ENCODE data around the gene NRG2. TPM values are rescaled to one million over a fixed set of nuclear protein-coding genes. Genes with fewer than 3 reads are reported as not detected.

NRG2 gene
- total RNA-seq, 4 donors from 2014 or later: 0.80 TPM; not detected in 3

GRCh38 chr5:139971202-139971725, 71.8 kb downstream of the NRG2 start:
- Histone ChIP-seq H3K4me3 (no peak overlapping the region), H3K36me3 (no peaks in the 10 kb centered on the region), H3K9me3 (no peaks in the 10 kb centered on the region), H3K27ac (no peak overlapping the region), H3K27me3 (no peaks in the 10 kb centered on the region), H3K4me1 (peaks cover 0 to 9% (median 0%) of the 10 kb centered on the region in 4 donors)
- TF ChIP-seq, protein P1, sequence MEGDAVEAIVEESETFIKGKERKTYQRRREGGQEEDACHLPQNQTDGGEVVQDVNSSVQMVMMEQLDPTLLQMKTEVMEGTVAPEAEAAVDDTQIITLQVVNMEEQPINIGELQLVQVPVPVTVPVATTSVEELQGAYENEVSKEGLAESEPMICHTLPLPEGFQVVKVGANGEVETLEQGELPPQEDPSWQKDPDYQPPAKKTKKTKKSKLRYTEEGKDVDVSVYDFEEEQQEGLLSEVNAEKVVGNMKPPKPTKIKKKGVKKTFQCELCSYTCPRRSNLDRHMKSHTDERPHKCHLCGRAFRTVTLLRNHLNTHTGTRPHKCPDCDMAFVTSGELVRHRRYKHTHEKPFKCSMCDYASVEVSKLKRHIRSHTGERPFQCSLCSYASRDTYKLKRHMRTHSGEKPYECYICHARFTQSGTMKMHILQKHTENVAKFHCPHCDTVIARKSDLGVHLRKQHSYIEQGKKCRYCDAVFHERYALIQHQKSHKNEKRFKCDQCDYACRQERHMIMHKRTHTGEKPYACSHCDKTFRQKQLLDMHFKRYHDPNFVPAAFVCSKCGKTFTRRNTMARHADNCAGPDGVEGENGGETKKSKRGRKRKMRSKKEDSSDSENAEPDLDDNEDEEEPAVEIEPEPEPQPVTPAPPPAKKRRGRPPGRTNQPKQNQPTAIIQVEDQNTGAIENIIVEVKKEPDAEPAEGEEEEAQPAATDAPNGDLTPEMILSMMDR (IDR thresholded peaks at IDR 0.05): no peak
- TF ChIP-seq POLR2A (IDR thresholded peaks at IDR 0.05): no peak
- peak in 1 of 3 donors; percentile 10 for DNase-seq

DNA sequence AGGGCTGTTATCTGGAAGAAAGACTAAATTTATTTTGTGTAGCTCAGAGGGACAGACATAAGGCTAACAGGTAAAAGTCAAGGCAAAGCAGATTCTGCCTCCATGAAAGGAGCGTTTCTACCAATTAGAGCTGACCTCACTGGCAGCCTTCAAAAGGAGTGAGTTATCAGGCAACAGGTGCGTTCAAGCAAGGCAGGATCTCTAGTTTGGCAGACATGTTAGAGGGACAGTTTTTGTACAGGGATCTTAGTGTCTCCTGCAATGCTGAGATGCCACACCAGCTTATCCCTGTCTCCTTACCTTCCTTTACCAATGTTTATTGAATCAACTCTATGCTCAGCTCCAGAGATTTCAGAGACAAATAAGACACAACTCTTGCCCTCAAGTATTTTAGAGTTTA, 73.8 kb downstream of the NRG2 start:
- TF ChIP-seq, protein P1 (IDR thresholded peaks at IDR 0.05): no peak
- Histone ChIP-seq H3K27me3 (no peaks in the 10 kb centered on the region), H3K36me3 (no peaks in the 10 kb centered on the region), H3K9me3 (no peaks in the 10 kb centered on the region), H3K4me1 (peaks cover 0 to 9% (median 0%) of the 10 kb centered on the region in 4 donors), H3K4me3 (no peak overlapping the region), H3K27ac (no peak overlapping the region)
- peak in 1 of 3 donors; percentile 9 for DNase-seq

DNA sequence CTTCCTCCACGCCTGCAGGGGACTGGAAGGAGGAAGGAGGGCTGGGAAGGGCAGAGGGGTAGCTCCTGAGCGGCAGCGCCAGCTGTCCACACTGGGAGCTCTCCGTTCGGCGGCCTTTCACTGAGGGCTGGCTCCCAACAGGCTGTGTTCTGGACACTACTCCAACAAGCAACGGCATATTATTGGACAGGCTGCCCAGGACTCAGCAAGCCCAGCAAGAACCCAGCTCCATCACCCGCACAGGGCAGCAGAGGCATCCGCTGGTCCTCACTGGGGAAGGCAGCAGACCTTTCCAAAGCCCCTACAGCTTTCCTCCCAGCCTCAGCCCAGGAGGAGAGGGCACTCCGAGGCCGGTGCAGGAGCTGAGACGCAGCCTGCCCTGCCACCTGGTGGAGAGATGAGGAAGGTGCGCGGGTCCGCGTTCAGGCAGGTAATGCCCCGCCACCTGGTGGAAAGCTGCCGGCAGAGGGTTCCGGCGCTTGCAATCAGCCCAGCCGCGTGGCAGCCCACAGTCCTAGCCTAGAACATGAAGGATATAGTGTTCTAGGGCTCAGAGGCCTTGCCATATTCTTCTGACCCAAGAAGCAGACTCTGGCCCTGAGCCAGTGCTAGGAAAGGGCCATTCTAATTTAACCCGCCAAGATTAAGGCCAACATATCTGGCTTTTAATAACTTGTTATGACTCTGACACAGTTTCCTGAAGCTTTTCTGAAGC, 74.4 kb downstream of the NRG2 start:
- TF ChIP-seq, protein P1 (IDR thresholded peaks at IDR 0.05): peak; percentile 85 to 100 (median 99)
- TF ChIP-seq POLR2A (IDR thresholded peaks at IDR 0.05): no peak
- Histone ChIP-seq H3K4me3 (no peak overlapping the region), H3K27ac (no peak overlapping the region), H3K4me1 (peaks cover 0 to 9% (median 0%) of the 10 kb centered on the region in 4 donors), H3K9me3 (no peaks in the 10 kb centered on the region), H3K36me3 (no peaks in the 10 kb centered on the region), H3K27me3 (no peaks in the 10 kb centered on the region)
- peak; percentile 82 to 94 (median 91) for DNase-seq

DNA sequence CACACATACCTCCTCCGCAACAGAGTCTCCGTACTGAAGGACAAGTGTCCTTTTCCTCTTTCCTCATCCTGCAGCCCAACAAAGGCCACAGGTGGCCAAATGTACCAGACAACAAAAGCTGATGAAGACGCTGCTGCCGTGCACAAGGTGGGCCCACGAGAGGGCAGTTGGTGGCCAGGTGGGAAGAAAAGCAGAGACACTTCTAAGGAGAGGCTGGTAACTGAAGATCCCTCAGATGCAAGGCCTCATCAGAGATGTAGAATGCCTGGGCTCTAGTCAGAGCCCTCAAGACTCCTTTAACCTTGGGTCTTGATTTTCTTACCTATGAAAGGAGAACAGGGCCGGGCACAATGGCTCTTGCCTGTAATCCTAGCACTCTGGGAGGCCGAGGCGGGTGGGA, 75.7 kb downstream of the NRG2 start:
- Histone ChIP-seq H3K27me3 (no peaks in the 10 kb centered on the region), H3K4me3 (no peak overlapping the region), H3K4me1 (peaks cover 0 to 9% (median 0%) of the 10 kb centered on the region in 4 donors), H3K36me3 (no peaks in the 10 kb centered on the region), H3K27ac (no peak overlapping the region), H3K9me3 (no peaks in the 10 kb centered on the region)
- TF ChIP-seq, protein P1 (IDR thresholded peaks at IDR 0.05): no peak
- no peak for TF ChIP-seq POLR2A (IDR thresholded peaks at IDR 0.05)
- DNase-seq: peak in 1 of 3 donors; percentile 22

DNA sequence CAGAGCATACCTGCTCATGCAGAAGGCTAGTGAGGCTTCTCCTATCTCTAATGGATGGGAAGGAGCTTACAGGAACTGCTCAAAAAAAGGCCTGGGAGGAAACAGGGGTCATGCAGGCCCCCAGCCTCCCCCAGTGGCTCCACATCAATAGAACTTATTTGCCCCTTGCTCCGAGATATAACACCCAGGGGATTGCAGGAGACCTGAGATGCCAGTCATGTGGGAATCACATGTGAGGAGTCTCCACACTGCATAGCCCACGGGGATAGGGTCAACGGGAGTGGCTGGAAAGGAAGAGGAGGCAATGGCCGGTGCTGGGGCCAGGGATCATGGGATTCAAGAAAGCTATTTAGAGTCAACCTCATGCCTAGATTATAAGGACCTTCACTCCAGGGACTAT, 76.2 kb downstream of the NRG2 start:
- Histone ChIP-seq H3K27ac (no peak overlapping the region), H3K4me1 (peaks cover 0 to 9% (median 0%) of the 10 kb centered on the region in 4 donors)

More for the DNA sequence above, 76.2 kb downstream of the NRG2 start:
- no peak overlapping the region for H3K4me3 ChIP-seq
- TF ChIP-seq, protein P1 (IDR thresholded peaks at IDR 0.05): no peak
- TF ChIP-seq POLR2A (IDR thresholded peaks at IDR 0.05): no peak
- DNase-seq: peak in 1 of 3 donors; percentile 21
- no peaks in the 10 kb centered on the region for H3K36me3 ChIP-seq
- H3K27me3 ChIP-seq: no peaks in the 10 kb centered on the region
- H3K9me3 ChIP-seq: no peaks in the 10 kb centered on the region
